Subcutaneous abdominal adipose tissue (tissue), 5 donors: ENCODE results near the gene PPM1B.
A peak's percentile ranks its signal among the peaks of the same experiment; 100 is the strongest.
"Not testable (repeated sequence)": the region's sequence is repeated elsewhere in the genome, so short reads cannot be mapped to it uniquely, and the experiment has no call there.

Source experiments
- H3K27ac ChIP-seq: one replicate; pipeline ENCODE4 v1.7.0; 2013; ENCODE audit warnings: low read depth, mild to moderate bottlenecking, inconsistent platforms, low read length, moderate library complexity
- H3K27me3 ChIP-seq, 5 donors: one replicate each; pipeline ENCODE4 v1.7.0; 2013; ENCODE audit warnings: low read length in 5 of 5, inconsistent platforms in 1 of 5; ENCODE audit not compliant: control insufficient read depth in 5 of 5, insufficient read depth in 4 of 5
- H3K36me3 ChIP-seq, 5 donors: one replicate each; pipeline ENCODE4 v1.7.0; 2013; ENCODE audit warnings: low read length in 5 of 5; ENCODE audit not compliant: control insufficient read depth in 5 of 5, insufficient read depth in 5 of 5
- H3K4me1 ChIP-seq, 5 donors: one replicate each; pipeline ENCODE4 v1.7.0; 2013; ENCODE audit warnings: low read length in 5 of 5, mild to moderate bottlenecking in 3 of 5, moderate library complexity in 1 of 5; ENCODE audit not compliant: control insufficient read depth in 5 of 5, insufficient read depth in 5 of 5
- H3K4me3 ChIP-seq, 5 donors: one replicate each; pipeline ENCODE4 v1.7.0; 2013; ENCODE audit warnings: low read length in 5 of 5, low read depth in 1 of 5
- H3K9ac ChIP-seq, 5 donors: one replicate each; pipeline ENCODE4 v1.7.0; 2013; ENCODE audit warnings: low read length in 5 of 5, mild to moderate bottlenecking in 4 of 5, moderate library complexity in 3 of 5
- H3K9me3 ChIP-seq, 5 donors: one replicate each; pipeline ENCODE4 v1.7.0; 2013; ENCODE audit warnings: low read length in 5 of 5; ENCODE audit not compliant: control insufficient read depth in 5 of 5
- donor health status: healthy.
- donor health status: healthy.
- donor health status: healthy.
- donor health status: healthy.
- donor health status: healthy.

Gene PPM1B

DNA sequence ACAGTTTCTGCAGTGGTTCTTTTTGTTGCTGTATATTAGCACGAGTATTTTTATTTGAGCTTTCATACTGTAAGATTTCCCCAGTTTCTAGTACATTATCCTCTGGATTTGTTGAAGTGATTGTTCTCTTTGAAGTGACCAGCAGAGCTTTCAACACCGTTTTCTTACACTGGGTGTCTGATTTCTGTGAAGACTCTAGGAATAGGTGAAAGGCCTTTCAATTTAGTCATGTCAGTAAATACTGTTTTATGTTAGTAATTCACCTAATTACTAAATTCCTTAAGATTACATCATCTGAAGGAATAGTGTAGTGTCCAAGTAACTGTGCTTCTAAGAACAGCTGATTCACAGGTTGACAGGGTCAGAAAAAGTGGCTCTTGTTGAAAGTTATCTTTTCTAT lies 2.3 kb downstream of the PPM1B start:
- Histone ChIP-seq H3K4me1 (peaks cover 4 to 40% (median 29%) of the 10 kb centered on the region in 5 donors), H3K27me3 (no peaks in the 10 kb centered on the region), H3K36me3 (no peaks in the 10 kb centered on the region), H3K27ac (peak overlapping the region; percentile 96), H3K4me3 (peak overlapping the region in 4 of 5 donors; percentile 29 to 95 (median 92)), H3K9me3 (no peaks in the 10 kb centered on the region), H3K9ac (peak overlapping the region; percentile 51 to 99 (median 97))

GRCh38 chr2:44171442-44171841 lies 2.8 kb downstream of the PPM1B start:
- peak overlapping the region; percentile 96 for H3K27ac ChIP-seq
- peak overlapping the region in 2 of 5 donors; percentile 97 for H3K9ac ChIP-seq
- not testable (repeated sequence) for H3K27me3 ChIP-seq, H3K9me3 ChIP-seq, H3K36me3 ChIP-seq
- H3K4me1 ChIP-seq, result peaks cover 4 to 42% (median 30%) of the 10 kb centered on the region in 5 donors
- H3K4me3 ChIP-seq, result peak overlapping the region in 3 of 5 donors; percentile 29 to 95 (median 93)

- Histone ChIP-seq H3K4me1 (peaks cover 4 to 38% (median 29%) of the 10 kb centered on the region in 5 donors), H3K36me3 (no peaks in the 10 kb centered on the region)
Observed at GRCh38 chr2:44172576-44172975, 3.9 kb downstream of the PPM1B start.

GRCh38 chr2:44178950-44179349 lies 10.3 kb downstream of the PPM1B start:
- peaks cover 0 to 49% (median 37%) of the 10 kb centered on the region in 5 donors for H3K4me1 ChIP-seq
- H3K27ac ChIP-seq, result no peak overlapping the region
- no peak overlapping the region for H3K9ac ChIP-seq
- H3K36me3 ChIP-seq, result no peaks in the 10 kb centered on the region
- H3K4me3 ChIP-seq, result no peak overlapping the region
- H3K27me3 ChIP-seq, result no peaks in the 10 kb centered on the region
- H3K9me3 ChIP-seq, result no peaks in the 10 kb centered on the region

More at GRCh38 chr2:44172576-44172975, 3.9 kb downstream of the PPM1B start:
- no peak overlapping the region for H3K9ac ChIP-seq
- no peaks in the 10 kb centered on the region for H3K27me3 ChIP-seq
- H3K27ac ChIP-seq, result peak overlapping the region; percentile 96
- H3K4me3 ChIP-seq, result no peak overlapping the region
- no peaks in the 10 kb centered on the region for H3K9me3 ChIP-seq

GRCh38 chr2:44181648-44182047 lies 13.0 kb downstream of the PPM1B start:
- Histone ChIP-seq H3K27ac (no peak overlapping the region), H3K4me1 (peaks cover 0 to 39% (median 26%) of the 10 kb centered on the region in 5 donors), H3K9me3 (no peaks in the 10 kb centered on the region), H3K36me3 (no peaks in the 10 kb centered on the region), H3K9ac (no peak overlapping the region), H3K4me3 (no peak overlapping the region), H3K27me3 (no peaks in the 10 kb centered on the region)

DNA sequence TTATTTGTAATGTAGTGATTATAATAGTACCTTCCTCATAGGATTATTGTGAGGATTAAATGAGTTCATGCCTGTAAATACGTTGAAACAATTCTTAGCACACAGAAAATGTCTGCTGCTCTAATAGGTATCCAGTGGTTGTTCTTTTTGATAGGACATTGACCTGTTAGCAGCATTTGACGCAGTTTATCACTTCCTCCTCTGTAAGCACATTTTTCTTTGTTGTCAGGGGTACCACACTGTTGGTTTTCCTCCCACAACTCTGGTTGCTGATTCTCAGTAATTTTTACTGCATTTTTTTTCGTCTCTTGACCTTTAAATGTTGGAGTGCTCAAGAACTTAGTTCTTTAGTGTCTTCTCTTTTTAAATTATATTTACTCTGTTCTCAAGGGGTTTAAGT lies 15.4 kb downstream of the PPM1B start:
- Histone ChIP-seq H3K27me3 (no peaks in the 10 kb centered on the region), H3K27ac (no peak overlapping the region), H3K4me3 (no peak overlapping the region), H3K4me1 (peaks cover 0 to 41% (median 33%) of the 10 kb centered on the region in 5 donors), H3K9ac (no peak overlapping the region), H3K36me3 (no peaks in the 10 kb centered on the region), H3K9me3 (no peaks in the 10 kb centered on the region)

- Histone ChIP-seq H3K4me1 (peaks cover 0 to 20% (median 15%) of the 10 kb centered on the region in 5 donors), H3K4me3 (no peak overlapping the region), H3K27me3 (no peaks in the 10 kb centered on the region), H3K9me3 (no peaks in the 10 kb centered on the region), H3K9ac (no peak overlapping the region), H3K27ac (no peak overlapping the region), H3K36me3 (no peaks in the 10 kb centered on the region)
Observed at GRCh38 chr2:44186810-44187209, 18.1 kb downstream of the PPM1B start.

DNA sequence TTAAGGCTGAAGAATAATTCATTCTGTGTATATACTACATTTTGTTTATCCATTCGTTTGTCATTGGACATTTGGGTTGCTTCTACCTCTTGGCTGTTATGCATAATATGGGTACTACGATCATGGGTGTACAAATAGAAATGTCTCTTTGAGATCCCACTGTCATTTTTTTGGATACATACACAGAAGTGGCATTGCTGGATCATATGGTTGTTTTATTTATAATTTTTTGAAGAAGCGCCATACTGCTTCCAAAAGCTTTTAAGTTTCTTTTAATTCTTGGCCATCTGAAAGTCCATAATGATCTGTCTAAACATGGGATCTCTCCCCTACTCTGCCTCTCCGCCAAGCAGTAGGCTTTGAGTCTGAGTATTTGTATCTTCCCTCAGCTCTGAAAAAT lies 18.6 kb downstream of the PPM1B start:
- Histone ChIP-seq H3K27me3 (no peaks in the 10 kb centered on the region), H3K9ac (no peak overlapping the region), H3K4me3 (no peak overlapping the region), H3K36me3 (no peaks in the 10 kb centered on the region), H3K27ac (no peak overlapping the region), H3K4me1 (peaks cover 0 to 21% (median 15%) of the 10 kb centered on the region in 5 donors), H3K9me3 (no peaks in the 10 kb centered on the region)

DNA sequence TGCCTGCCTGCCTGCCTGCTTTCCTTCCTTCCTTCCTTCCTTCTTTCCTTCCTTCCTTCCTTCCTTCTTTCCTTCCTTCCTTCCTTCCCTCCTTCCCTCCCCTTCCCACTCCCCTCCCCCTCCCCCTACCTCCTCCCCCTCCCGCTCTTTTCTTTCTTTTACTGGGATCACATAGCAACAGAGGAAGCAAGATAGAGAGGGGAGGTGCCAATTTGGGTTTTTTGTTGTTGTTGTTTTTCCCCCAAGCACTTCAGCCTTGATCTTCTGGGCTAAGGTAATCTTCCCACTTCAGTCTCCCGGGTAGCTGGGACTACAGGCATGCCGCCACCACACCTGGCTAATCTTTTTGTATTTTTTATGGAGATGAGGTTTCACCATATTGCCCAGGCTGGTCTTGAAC lies 20.0 kb downstream of the PPM1B start:
- Histone ChIP-seq H3K4me1 (peaks cover 0 to 16% (median 7%) of the 10 kb centered on the region in 5 donors), H3K4me3 (no peak overlapping the region), H3K27me3 (no peaks in the 10 kb centered on the region), H3K36me3 (no peaks in the 10 kb centered on the region), H3K9ac (no peak overlapping the region), H3K27ac (no peak overlapping the region), H3K9me3 (no peaks in the 10 kb centered on the region)

DNA sequence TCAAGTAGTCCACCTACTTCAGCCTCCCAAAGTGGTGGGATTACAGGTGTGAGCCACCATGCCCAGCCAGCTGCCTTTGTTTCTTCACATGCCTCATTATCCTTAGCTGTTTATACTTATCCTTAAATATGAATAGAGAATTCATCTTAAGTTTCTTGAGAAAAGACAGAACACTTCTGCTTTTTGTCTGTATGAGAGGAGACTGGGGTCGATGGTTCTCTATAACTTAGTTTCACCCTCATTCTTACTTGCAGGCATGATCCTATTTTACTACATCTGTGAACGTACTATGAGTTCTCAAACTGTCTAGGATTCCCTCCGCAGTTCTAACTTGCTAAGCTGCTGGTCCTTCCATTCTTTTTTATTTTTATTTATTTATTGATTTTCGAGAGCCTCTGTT lies 20.4 kb downstream of the PPM1B start:
- no peak overlapping the region for H3K27ac ChIP-seq
- H3K4me3 ChIP-seq, result no peak overlapping the region
- no peak overlapping the region for H3K9ac ChIP-seq
- H3K4me1 ChIP-seq, result peaks cover 0 to 14% (median 7%) of the 10 kb centered on the region in 5 donors
- H3K27me3 ChIP-seq, result no peaks in the 10 kb centered on the region
- no peaks in the 10 kb centered on the region for H3K36me3 ChIP-seq
- no peaks in the 10 kb centered on the region for H3K9me3 ChIP-seq

GRCh38 chr2:44190526-44190925 lies 21.9 kb downstream of the PPM1B start:
- no peak overlapping the region for H3K27ac ChIP-seq
- no peak overlapping the region for H3K9ac ChIP-seq
- no peaks in the 10 kb centered on the region for H3K27me3 ChIP-seq
- H3K4me3 ChIP-seq, result no peak overlapping the region
- H3K36me3 ChIP-seq, result no peaks in the 10 kb centered on the region
- peaks cover 0 to 13% (median 7%) of the 10 kb centered on the region in 5 donors for H3K4me1 ChIP-seq
- no peaks in the 10 kb centered on the region for H3K9me3 ChIP-seq
